HG02938 (cell line): ENCODE measurements around the gene RAB26.
"Not testable (repeated sequence)": the region's sequence is repeated elsewhere in the genome, so short reads cannot be mapped to it uniquely, and the experiment has no call there.

Experiments used
- ATAC-seq: cut with Tn5 transposase; IDR thresholded peaks from one replicate; pipeline ENCODE4 v1.9.1; 2021; ENCODE audit warnings: mild to moderate bottlenecking, moderate library complexity; ENCODE audit not compliant: unreplicated experiment

Gene RAB26

DNA sequence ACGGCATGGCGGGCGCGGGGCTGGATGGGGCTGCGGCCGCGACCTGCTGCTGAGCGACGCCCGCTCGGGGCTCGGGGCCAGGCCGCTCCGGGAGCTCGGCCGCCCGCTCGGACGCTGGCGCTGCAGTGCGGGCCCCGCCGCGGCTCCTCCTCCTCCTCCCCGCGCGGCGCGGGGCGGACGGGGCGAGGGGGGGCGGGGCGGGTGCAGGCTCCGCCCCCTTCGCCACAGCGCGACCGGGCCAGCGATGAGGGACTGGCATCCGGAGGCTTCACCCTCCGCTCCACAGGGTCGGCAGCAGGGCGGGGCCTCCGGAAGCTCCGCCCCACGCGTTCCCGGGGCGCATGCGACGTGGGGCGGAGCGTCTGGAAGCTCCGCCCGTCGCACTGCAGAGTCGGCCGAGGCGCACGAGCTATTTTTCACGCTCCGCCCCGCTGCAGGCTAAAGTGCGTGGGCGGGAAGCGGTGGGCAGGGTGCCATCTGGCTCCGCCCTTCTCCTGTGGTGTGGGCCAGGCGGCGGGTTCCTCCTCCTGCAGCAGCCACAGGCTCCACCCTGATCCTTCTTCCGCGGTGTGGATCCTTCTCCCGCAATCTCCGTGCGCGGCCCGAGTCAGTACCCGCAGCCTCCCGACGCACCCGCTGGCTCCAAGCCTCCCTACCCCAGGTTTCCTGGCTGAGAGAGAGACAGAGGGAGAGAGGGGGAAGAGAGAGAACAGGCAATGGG is 12.5 kb upstream of the RAB26 start, which contains the start of gene PKD1:
Gene PKD1 (minus strand): TSS at position 129 of the 721 bp plus-strand sequence. CDS start 209 bp downstream, outside the sequence.
- not testable (repeated sequence) for ATAC-seq

DNA sequence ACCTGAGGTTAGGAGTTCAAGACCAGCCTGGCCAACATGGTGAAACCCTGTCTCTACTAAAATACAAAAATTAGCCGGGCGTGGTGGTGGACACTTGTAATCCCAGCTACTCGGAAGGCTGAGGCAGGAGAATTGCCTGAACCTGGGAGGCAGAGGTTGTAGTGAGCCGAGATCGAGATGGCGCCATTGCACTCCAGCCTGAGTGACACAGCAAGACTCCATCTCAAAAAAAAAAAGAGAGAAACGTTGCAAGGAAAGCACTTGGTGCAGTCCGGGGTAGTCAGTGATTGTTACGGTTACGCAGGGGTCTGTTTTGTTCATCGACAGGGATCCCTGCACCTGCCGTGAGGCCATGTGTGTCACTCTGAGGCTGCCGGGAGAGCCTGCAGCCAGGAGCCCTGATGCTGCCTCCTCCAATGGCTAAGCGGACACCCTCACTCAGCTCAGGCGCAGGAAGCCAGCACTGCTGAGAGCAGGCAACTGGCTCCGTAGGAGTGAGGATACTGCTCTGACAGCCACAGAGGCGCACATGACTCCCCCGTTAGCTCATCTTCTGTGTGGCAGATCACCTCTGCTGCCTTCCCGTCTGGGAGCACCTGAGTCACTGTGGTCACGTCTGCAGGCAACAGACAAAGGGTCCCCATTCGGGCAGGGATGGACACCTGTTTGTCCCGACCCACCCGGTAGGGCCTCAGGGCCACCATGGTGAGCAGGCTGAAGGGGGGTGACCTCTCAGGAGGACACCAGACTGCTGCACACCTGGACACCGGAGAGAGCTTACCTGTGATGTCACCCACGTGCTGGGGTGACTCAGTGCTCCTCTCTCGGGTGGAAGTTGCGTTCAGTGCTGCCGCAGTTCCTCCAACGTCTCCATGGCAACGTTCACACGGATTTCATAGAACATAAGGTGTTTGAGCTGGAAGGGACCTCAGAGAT is 5.2 kb upstream of the RAB26 start:
- no peak for ATAC-seq

DNA sequence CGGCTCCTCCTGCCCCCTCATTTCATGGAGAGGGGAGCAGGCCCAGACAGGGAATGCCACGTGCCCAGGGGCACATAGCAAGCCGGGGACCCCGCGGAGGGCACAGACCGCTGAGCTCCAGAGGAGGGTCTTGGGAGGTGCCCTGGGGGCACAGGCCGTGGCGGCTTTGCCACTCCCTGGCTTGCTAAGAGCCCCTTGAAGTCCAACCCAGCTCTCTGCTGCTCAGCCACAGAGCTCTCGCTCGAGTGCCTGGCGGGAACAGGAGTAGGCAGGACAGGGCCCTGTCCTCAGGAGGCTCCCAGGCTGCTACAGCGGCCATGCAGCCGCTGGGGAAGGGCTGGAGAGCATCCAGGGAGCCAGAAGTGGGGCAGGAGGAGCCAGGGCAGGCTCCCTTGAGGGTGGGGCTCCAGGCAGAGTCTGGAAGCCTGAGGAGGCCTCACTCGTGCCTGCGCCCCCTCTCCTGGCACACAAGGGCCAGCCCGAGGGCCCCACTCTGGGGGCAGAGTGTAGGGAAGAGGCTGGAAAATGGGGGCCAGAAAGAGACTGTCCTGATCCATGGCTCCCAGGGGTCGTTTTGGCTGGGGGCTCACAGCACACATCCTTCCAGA is 4.4 kb upstream of the RAB26 start:
- no peak for ATAC-seq

DNA sequence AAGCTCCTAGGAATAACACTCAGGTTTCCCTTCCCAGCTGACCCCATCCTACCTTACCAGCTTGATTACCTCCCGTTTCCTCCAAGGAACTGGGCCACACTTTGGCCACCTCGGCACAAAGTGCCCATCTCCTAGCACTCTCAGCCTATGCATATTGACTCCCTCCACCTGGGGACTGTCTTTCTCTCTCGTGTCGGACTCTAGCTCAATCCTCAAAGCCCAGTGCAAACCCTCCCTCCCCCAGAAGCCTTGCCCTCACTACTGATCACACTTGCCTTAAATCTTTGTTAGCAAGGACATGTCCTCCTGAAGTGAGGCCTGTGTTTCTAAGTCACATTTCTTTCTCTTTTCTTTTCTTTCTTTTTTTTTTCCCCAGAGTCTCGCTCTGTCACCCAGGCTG is 2.6 kb upstream of the RAB26 start:
- no peak for ATAC-seq

DNA sequence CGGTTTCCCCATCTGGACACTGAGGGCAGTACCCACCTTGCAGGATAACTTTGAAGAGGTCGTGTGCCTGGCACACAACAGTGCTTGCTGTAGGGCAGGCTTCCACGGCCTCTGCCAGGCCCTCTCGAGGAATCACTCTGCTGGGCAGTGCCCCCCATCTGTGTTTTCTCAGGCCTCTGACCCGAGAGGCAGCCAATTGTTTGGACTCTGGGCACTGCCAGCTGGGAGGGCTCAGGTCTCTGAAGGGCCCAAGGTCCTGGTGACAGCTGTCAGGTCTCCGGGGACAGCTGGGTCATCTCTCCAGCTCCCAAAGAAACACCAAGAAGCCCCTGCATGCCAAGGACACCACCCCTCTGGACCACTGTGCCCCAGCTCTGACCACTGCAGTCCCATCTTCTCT is 1.0 kb upstream of the RAB26 start:
- ATAC-seq, result no peak

DNA sequence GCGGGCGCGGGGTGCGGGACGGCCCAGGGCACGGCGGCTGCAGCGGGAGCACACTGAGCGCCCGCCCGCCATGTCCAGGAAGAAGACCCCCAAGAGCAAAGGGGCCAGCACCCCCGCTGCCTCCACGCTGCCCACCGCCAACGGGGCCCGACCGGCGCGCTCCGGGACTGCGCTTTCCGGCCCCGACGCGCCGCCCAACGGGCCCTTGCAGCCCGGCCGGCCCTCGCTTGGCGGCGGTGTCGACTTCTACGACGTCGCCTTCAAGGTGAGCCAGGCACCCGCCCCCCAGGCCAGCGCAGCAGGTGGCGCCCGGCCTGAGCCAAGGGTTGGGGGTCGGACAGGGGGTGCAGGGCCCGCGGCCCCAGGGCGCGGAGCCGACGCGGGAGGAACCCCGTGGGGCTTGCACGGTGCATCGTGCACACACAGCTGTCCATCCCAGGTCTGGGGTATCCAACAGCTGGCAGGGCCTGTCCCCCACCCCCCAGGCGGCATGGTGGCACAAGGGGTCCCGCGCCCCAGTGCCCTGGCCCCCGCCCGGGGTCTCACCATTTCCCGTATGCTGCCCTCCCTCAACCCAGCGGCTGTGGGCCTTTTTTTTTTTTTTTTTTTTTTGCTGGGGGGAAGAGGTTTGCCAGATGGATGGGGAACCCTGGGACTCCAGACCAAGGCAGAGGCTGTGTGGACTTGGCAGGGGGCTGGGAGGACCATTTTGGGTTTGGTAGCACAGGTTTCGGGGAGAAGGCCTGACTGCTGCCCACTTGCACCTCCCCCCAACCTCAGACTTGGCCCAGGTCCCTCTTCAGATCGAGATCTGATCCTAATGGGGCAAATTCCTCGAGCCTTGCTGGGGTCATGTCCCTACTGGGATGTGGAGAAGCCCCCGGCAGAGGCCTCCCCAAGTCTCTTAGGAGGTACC is 547 bp downstream of the RAB26 start:
- no peak for ATAC-seq

DNA sequence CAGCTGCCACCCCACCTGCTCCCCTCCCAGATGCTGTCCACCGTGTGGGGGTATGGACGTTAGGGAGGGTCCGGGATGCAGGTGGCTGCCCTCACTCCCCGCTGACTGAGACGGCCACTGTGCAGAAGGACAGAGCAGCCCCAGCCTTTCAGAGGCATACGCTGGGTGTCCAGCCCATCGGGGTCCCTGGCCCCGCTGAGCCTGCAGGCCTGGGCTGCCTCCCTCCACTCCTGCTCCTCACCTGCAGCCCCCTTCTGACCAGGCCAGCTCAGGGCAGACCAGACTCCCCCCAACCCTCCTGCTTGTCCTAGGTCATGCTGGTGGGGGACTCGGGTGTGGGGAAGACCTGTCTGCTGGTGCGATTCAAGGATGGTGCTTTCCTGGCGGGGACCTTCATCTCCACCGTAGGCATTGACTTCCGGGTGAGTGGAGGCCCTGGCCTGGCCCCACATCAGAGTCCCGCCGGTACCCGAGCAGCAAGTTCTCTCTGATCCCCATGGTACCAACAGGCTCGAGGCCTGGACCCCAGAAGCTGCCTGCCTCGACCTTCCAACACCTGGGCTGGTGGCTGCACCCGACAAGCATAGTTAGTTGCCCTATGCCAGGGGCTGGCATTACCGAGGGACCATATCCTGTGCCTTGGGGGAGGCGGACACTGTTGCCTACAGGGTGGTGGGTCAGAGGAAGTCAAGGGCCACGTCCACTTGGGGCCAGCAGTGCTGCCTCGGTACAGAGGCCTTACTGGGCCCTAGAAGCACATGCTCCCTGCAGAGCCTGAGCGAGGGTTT is 1.4 kb downstream of the RAB26 start:
- ATAC-seq, result no peak

DNA sequence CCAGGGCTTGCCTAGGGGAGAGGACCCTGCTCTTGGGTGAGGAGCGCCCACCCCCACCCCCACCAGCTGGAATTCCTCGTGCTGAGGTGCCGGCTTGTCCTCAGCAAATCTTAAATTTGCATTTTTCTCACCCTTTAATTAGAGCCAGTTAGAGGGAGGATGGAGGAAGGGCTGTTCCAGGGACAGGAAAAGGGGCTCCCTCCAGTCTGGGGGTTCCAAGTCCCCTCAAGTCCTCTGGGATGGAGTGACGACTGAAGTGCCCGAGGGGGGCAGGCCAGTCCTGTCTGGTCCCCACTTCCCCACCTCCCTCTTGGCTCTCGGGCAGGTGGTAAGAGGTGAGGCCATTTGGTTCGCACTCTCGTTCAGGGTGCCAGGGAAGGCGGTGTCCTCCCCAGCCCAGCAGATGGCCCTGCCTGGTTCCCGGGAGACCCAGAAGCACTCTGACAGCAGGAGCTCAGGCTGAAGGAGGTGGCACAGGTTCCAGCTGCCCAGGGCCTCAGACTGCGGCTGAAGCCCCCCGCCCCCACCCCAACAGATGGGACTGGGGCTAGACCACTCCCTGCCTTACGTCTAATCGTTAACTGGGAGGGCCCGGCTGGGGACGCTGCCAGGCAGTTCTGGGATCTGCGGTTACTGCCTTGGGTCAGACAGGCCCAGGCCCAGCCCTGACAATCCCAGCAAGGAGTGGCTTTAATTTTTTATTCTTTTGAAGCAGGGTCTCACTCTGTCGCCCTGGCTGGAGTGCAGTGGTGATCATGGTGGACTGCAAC is 2.2 kb downstream of the RAB26 start:
- ATAC-seq, result no peak

DNA sequence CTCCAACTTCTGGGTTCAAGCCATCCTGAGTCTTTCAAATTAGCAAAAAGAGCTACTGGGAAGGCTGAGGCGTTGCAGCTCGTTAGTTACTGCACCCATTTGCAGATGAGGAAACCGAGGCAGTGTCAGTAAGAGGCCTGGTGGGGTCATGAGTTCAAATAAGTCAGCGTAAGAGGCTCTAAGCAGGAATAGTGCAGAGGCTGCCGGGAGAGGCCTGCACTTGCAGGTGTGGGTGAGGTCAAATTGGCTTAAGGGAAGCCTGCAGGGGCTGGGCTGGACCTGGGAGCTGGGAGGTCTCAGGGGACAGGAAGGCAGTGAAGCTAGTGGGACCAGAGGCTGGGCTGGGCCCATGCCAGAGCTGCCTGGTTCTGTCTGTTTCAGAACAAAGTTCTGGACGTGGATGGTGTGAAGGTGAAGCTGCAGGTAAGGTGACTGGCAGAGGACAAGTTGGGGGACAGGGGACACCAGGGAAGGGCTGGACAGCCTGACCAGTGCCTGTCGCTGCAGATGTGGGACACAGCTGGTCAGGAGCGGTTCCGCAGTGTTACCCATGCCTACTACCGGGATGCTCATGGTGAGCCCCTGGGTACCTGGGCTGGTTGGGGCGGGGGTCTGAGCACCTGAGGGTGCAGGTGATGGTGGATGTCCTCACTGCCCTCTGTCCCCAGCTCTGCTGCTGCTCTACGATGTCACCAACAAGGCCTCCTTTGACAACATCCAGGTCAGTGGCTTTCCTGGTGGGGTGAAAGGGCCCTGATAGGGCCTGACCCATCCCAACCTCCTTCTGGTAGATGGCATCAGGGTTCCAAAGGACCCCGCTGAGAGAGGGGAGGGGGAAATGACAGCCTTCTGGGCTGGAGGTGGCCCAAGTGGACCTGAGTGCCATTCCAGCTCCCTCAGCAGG is 3.0 kb downstream of the RAB26 start:
- ATAC-seq, result no peak

DNA sequence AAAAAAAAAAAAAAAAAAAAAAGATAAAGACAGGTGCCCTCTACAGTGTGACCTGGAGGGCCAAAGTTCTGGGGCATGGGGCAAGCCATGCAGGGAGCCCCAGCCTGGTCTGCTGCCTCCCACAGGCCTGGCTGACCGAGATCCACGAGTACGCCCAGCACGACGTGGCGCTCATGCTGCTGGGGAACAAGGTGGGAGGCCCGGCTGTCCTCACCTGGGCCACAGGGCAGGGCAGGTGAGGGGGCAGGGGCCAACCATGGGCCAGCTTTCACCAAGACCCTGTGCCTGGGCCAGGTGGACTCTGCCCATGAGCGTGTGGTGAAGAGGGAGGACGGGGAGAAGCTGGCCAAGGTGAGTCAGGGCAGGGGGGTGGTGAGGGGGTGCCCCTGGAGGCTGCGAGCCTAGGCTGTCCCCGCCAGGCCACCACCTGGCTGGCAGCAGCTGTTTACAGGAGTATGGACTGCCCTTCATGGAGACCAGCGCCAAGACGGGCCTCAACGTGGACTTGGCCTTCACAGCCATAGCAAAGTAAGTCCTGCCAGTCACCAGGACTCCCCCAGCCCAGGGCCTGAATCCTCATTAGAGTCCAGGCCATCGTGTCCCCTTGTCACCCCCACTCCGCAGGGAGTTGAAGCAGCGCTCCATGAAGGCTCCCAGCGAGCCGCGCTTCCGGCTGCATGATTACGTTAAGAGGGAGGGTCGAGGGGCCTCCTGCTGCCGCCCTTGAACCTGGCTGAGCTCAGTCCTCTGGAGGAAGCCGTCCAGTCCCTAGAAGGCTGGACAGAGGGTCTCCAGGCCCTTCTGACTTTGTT is 4.5 kb downstream of the RAB26 start:
- ATAC-seq, result no peak

DNA sequence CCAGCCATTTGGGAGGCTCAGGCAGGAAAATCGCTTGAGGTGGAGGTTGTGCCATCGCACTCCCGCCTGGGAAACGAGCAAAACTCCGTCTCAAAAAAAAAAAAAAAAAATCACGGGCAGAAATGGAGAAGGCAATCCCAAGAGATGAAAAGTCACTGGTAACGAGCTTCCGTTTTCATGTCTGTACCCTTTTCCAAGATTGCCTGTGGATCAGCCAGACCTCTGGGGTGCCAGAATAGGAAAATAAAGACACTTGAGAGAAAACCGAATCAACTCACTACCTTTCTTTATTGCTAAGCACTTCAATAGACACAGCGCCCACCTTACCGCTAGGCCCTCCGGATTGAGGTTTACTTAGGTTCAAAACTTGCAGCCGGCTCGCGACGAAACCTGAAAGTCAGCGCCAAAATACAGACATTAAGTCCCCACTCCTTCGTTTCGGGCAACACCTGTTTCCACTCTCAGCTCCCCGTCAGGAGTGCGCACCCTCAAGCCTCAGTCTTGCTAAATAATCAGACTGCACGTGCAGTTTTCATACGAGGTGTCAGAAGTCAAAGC is 6.2 kb downstream of the RAB26 start:
- no peak for ATAC-seq

DNA sequence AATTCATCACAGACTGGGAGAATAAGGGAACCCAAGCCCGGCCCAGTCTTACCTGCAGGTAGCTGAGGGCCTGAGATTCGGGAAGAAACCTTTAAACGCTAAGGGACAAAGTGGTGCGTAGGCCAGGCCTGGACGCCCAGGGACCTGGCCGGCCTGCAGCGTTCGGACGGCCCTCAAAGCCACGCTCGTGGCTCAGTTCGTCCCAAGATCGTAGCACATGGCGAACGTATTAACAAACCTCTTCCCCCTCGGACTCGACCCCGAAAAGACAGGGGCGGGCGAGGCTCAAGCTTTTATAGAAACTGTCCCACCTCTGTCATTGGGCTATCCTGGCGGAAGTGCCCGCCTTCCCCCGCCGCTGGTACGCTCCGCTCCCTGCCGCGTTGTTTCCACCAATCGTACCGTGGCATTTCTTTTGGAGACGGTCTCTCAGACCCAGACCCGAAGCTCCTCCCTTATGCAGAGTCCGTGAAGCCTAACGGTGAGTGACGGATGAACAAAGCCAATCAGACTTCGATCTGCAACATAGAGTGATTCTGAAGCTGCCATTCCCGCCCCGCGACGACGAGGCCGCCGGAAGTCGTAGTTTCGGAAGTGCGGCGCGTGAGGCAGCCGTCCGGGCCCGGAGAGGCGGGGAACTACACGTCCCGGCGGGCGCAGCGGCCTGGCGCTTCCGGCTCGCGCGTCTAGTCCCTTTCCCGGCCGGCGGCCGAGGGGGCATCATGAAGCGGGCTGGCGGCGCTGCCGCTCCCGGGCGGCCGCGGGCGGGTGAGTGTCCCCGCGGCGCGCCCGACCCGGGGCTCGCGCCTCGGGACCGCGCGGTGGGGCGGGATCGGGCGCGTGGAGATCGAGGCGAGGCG is 6.9 kb downstream of the RAB26 start, which contains the start of gene TRAF7:
Gene TRAF7 (plus strand): TSS at position 692 of the 860 bp plus-strand sequence. CDS start 8,139 bp downstream, outside the sequence.
- peak; percentile 93 for ATAC-seq

DNA sequence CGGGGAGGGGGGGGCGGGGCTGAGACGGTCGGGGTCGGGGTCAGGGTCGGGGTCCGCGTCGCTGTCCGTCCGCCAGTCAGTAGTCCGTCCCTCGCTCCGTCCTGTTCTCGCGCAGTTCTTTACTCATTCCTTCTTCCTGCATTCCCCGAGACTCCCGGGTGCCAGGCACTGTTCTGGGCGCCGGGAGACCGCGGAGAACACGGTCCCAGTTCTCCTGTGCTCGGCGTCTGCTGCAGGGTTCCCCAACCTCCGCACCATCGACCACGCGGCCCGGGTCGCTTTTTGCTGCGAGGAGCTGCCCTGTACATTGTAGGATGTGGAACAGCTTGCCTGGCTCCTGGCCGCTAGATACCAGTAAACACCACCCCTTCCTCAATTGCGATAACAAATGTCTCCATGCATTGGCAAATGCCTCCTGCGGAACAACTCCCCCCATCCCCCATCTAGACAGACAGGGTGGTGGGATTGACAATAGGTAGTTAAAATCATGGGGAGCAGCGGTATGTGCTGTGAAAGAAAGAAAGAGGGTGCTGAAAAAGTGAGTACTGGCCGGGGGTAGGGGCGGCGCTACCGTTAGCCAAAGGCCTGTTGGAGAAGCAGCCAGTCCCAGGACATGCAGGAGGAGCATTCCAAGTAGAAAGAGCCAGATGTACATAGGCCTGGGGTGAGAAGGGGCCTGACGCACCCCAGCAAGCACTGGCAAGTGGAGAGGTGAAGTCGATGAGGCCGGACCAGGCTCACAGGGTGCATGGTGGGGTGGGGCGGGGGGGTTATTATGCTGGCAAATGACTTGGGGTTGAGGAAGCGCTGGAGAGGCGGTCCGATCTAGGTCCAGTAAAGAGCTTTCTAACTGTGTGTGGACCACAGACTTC is 7.8 kb downstream of the RAB26 start:
- ATAC-seq, result no peak

DNA sequence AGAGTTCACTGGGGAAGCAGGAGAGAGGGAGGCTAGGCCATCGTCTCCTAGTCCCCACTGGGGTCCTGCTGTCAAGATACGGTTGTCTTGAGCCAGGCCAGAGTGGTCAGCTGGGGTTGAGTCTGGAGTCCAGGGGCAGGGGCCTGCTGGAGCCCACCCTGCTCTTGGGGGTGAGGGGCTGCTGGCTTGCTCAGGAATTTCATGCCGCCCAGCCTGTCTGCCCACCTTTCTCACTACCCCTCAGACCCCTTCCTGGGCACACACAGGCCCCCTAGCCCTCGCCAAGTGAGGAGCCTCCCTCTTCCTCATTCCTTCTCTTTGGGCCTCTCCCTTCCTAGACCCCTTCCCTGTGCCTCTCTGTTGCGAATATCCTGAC is 8.4 kb downstream of the RAB26 start:
- ATAC-seq, result no peak
